ENCODE data around the gene DLG2. TPM values are rescaled to one million over a fixed set of nuclear protein-coding genes. Genes with fewer than 3 reads are reported as not detected.

Gene DLG2
- total and polyA plus RNA-seq, 7 donors = 0.23 to 5.3 (median 3.4) TPM

GRCh38 chr11:84607975-84608836 lies 1018.9 kb downstream of the DLG2 start:
- H3K27me3 ChIP-seq (ENCODE audit: insufficient read depth in 3 of 3, low read length in 2 of 3) = no peaks in the 10 kb centered on the region
- H3K4me1 ChIP-seq = peaks cover 16% of the 10 kb centered on the region
- no peak for TF ChIP-seq CTCF (IDR thresholded peaks at IDR 0.05)
- H3K4me3 ChIP-seq = no peak overlapping the region
- ATAC-seq (peak; percentile 59 to 92 (median 82)), DNase-seq (no peak)
- intact Hi-C loops (cut with DNase I) = no loop called here
- H3K27ac ChIP-seq = peak overlapping the region; percentile 81
- H3K9me3 ChIP-seq = no peaks in the 10 kb centered on the region
- 23 to 43% (median 25%) methylated on average over 5 of the region's 5 CpGs for WGBS, 3 donors
- H3K36me3 ChIP-seq (ENCODE audit: insufficient read depth in 1 of 2, low read depth in 1 of 2) = no peaks in the 10 kb centered on the region

DNA sequence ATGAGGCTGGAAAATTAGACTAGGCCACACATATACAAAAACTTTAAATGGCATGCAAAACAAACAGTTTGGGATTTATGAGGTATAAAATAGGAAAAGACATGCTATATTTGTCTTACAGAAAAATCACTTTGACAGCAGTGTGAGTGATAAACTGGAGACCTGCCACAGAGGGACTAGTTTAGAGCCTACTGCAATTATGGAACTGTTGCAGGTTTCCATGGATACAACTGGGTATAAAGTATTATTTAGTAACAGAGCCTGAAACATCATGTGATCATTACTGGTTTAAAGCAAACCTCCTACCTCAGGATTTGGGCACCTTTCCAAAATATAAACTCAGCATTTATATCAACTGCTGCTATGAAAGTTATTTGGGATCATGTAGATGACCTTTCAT lies 1032.5 kb downstream of the DLG2 start:
- no peaks in the 10 kb centered on the region for H3K4me1 ChIP-seq
- no peaks in the 10 kb centered on the region for H3K9me3 ChIP-seq
- no peak for ATAC-seq
- H3K4me3 ChIP-seq = no peak overlapping the region
- H3K36me3 ChIP-seq (ENCODE audit: insufficient read depth in 1 of 2, low read depth in 1 of 2) = no peaks in the 10 kb centered on the region
- DNase-seq = no peak
- intact Hi-C loops (cut with DNase I) = no loop called here
- no peak for TF ChIP-seq CTCF (IDR thresholded peaks at IDR 0.05)
- H3K27me3 ChIP-seq (ENCODE audit: insufficient read depth in 3 of 3, low read length in 2 of 3) = no peaks in the 10 kb centered on the region
- H3K27ac ChIP-seq = no peak overlapping the region

DNA sequence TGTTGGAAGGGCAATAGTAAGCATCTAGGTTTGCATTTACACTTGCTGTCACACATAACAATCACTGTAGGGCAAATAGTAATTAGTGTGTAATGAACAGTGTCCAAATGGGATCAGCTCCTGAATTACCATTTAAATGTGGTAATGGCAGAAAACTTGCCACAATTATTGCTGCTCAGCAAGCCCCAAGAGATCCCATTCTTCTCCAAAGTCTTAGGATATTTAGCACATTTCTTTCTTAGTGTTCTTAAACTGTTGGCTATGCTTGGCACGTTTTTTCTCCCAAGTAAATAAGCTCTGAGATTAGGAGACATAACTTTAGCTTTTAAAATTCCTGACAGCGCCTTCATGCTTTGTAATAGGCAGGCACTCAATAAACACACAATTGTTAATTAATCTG lies 1037.0 kb downstream of the DLG2 start:
- no peak overlapping the region for H3K4me3 ChIP-seq
- DNase-seq = no peak
- intact Hi-C loops (cut with DNase I) = no loop called here
- no peak for TF ChIP-seq CTCF (IDR thresholded peaks at IDR 0.05)
- WGBS, 3 donors = 56 to 68% (median 58%) methylated on average over 2 of the region's 2 CpGs
- H3K4me1 ChIP-seq = no peaks in the 10 kb centered on the region
- no peaks in the 10 kb centered on the region for H3K36me3 ChIP-seq (ENCODE audit: insufficient read depth in 1 of 2, low read depth in 1 of 2)
- ATAC-seq = no peak
- H3K27ac ChIP-seq = no peak overlapping the region
- no peaks in the 10 kb centered on the region for H3K9me3 ChIP-seq
- no peaks in the 10 kb centered on the region for H3K27me3 ChIP-seq (ENCODE audit: insufficient read depth in 3 of 3, low read length in 2 of 3)

GRCh38 chr11:84588131-84588829 lies 1038.9 kb downstream of the DLG2 start:
- Histone ChIP-seq H3K36me3 (ENCODE audit: insufficient read depth in 1 of 2, low read depth in 1 of 2) (no peaks in the 10 kb centered on the region), H3K9me3 (no peaks in the 10 kb centered on the region), H3K4me3 (no peak overlapping the region), H3K27ac (no peak overlapping the region), H3K4me1 (no peaks in the 10 kb centered on the region), H3K27me3 (ENCODE audit: insufficient read depth in 3 of 3, low read length in 2 of 3) (no peaks in the 10 kb centered on the region)
- no peak for ATAC-seq
- TF ChIP-seq CTCF (IDR thresholded peaks at IDR 0.05) = no peak
- intact Hi-C loops (cut with DNase I) = no loop called here
- DNase-seq = no peak
- WGBS, 3 donors = 91 to 92% (median 91%) methylated on average over 4 of the region's 4 CpGs
